GM21447 (cell line): ENCODE results near the gene DIDO1.
"Not testable (repeated sequence)": the region's sequence is repeated elsewhere in the genome, so short reads cannot be mapped to it uniquely, and the experiment has no call there.

ENCODE experiments used
- ATAC-seq: cut with Tn5 transposase; IDR thresholded peaks from one replicate; pipeline ENCODE4 v1.9.1; 2021; ENCODE audit not compliant: unreplicated experiment

The DIDO1 gene

GRCh38 chr20:62962891-62963613, 36.7 kb upstream of the DIDO1 start:
- no peak for ATAC-seq

- ATAC-seq: no peak
These were observed 36.0 kb upstream of the DIDO1 start for GRCh38 chr20:62962221-62962879.

- no peak for ATAC-seq
These were observed 35.5 kb upstream of the DIDO1 start for GRCh38 chr20:62961799-62962198.

GRCh38 chr20:62961310-62961783, 35.0 kb upstream of the DIDO1 start:
- ATAC-seq: no peak

GRCh38 chr20:62960446-62961309, 34.4 kb upstream of the DIDO1 start:
- ATAC-seq: not testable (repeated sequence)

GRCh38 chr20:62959998-62960436, 33.7 kb upstream of the DIDO1 start:
- no peak for ATAC-seq

GRCh38 chr20:62959101-62959971, 33.0 kb upstream of the DIDO1 start:
- ATAC-seq: no peak

GRCh38 chr20:62958388-62959100, 32.2 kb upstream of the DIDO1 start:
- no peak for ATAC-seq

- no peak for ATAC-seq
These were observed 31.1 kb upstream of the DIDO1 start for GRCh38 chr20:62957136-62958117.

- ATAC-seq: no peak
These were observed 30.3 kb upstream of the DIDO1 start for GRCh38 chr20:62956387-62957135.

- ATAC-seq: no peak
These were observed 29.4 kb upstream of the DIDO1 start for GRCh38 chr20:62955519-62956386.

GRCh38 chr20:62953839-62954703, 27.8 kb upstream of the DIDO1 start:
- peak; percentile 78 for ATAC-seq

GRCh38 chr20:62952968-62953838, 26.9 kb upstream of the DIDO1 start:
- no peak for ATAC-seq

GRCh38 chr20:62952373-62952967, 26.2 kb upstream of the DIDO1 start, which contains the start of gene SLC17A9:
Gene SLC17A9, plus strand, starts transcription at chr20:62952709. Its CDS starts 122 bp downstream, at chr20:62952831.
- ATAC-seq: peak; percentile 36
